GM12878 (cell line): ENCODE results near the gene PLA2G4E.

Source experiments
- CTCF ChIP-seq, 3 experiments: IDR thresholded peaks in 2 of 3; conservative IDR thresholded peaks in 1 of 3; 2 replicates each; pipeline ENCODE4 v1.5.1; 2011; ENCODE audit warnings: low read depth in 3 of 3, low read length in 3 of 3, mild to moderate bottlenecking in 3 of 3, control low read depth in 2 of 3, moderate library complexity in 2 of 3, inconsistent platforms in 1 of 3, mixed read lengths in 1 of 3; ENCODE audit not compliant: control insufficient read depth in 2 of 3, insufficient read depth in 1 of 3; ENCODE audit errors: extremely low read depth in 1 of 3
- E4F1 ChIP-seq: fragments of 450-650 bp; IDR thresholded peaks from 2 replicates; pipeline ENCODE4 v1.6.1; 2018; ENCODE audit warnings: borderline replicate concordance, mild to moderate bottlenecking; ENCODE audit not compliant: partially characterized antibody
- EP300 ChIP-seq, 2 experiments: fragments of 150-350 bp in 1 of 2; IDR thresholded peaks; 2 replicates each; pipeline ENCODE4 v1.6.1; 2011 to 2012; ENCODE audit warnings: low read depth in 2 of 2, low read length in 2 of 2, borderline replicate concordance in 1 of 2, improper control_type of control experiment in 1 of 2, inconsistent platforms in 1 of 2; ENCODE audit not compliant: control insufficient read depth in 1 of 2
- POLR2A ChIP-seq: IDR thresholded peaks from 2 replicates; pipeline ENCODE4 v1.6.1; 2011; ENCODE audit warnings: low read depth, mild to moderate bottlenecking, low read length
- RAD21 ChIP-seq: IDR thresholded peaks from 2 replicates; pipeline ENCODE4 v1.6.1; 2011; ENCODE audit warnings: mild to moderate bottlenecking, low read depth, low read length, moderate library complexity; ENCODE audit not compliant: insufficient read depth
- RAD51 ChIP-seq: fragments of 450-650 bp; IDR thresholded peaks from 2 replicates; pipeline ENCODE4 v1.6.1; 2016; ENCODE audit warnings: moderate library complexity, mild to moderate bottlenecking, inconsistent platforms
- RBBP5 ChIP-seq: fragments of 200-600 bp; sonication (generic); conservative IDR thresholded peaks from 2 replicates; pipeline ENCODE4 v1.6.1; 2016
- RELB ChIP-seq: fragments of 450-650 bp; IDR thresholded peaks from 2 replicates; pipeline ENCODE4 v1.6.1; 2017; ENCODE audit warnings: low read depth, mild to moderate bottlenecking, moderate library complexity
- RFX5 ChIP-seq: IDR thresholded peaks from 2 replicates; pipeline ENCODE4 v1.6.1; 2011; ENCODE audit warnings: low read depth, low read length, improper control_type of control experiment
- YBX1 ChIP-seq: fragments of 450-650 bp; IDR thresholded peaks from 2 replicates; pipeline ENCODE4 v1.6.1; 2016; ENCODE audit warnings: antibody characterized with exemption

- TF ChIP-seq CTCF (IDR thresholded peaks at IDR 0.05 in 2 of 3, conservative IDR thresholded peaks at IDR 0.05 in 1 of 3; ENCODE audit: control insufficient read depth in 2 of 3, extremely low read depth in 1 of 3, insufficient read depth in 1 of 3, low read depth in 3 of 3, low read length in 3 of 3) (no peak), RAD21 (no peak), RFX5 (no peak), RAD51 (no peak), E4F1 (no peak), RELB (peak; percentile 51), POLR2A (peak; percentile 46; the same call in 1 of the 2 replicates), RBBP5 (no peak), YBX1 (no peak), EP300 (IDR thresholded peaks at IDR 0.05; ENCODE audit: borderline replicate concordance in 1 of 2, control insufficient read depth in 1 of 2, low read depth in 2 of 2, low read length in 2 of 2) (no peak)
Measured at GRCh38 chr15:42035435-42035761, 14.6 kb upstream of the PLA2G4E start.
